ENCODE data around the gene NLRP4.

Gene NLRP4, protein sequence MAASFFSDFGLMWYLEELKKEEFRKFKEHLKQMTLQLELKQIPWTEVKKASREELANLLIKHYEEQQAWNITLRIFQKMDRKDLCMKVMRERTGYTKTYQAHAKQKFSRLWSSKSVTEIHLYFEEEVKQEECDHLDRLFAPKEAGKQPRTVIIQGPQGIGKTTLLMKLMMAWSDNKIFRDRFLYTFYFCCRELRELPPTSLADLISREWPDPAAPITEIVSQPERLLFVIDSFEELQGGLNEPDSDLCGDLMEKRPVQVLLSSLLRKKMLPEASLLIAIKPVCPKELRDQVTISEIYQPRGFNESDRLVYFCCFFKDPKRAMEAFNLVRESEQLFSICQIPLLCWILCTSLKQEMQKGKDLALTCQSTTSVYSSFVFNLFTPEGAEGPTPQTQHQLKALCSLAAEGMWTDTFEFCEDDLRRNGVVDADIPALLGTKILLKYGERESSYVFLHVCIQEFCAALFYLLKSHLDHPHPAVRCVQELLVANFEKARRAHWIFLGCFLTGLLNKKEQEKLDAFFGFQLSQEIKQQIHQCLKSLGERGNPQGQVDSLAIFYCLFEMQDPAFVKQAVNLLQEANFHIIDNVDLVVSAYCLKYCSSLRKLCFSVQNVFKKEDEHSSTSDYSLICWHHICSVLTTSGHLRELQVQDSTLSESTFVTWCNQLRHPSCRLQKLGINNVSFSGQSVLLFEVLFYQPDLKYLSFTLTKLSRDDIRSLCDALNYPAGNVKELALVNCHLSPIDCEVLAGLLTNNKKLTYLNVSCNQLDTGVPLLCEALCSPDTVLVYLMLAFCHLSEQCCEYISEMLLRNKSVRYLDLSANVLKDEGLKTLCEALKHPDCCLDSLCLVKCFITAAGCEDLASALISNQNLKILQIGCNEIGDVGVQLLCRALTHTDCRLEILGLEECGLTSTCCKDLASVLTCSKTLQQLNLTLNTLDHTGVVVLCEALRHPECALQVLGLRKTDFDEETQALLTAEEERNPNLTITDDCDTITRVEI

GRCh38 chr19:55836340-55836739, at the start of gene NLRP4:
Gene NLRP4 (plus strand): TSS chr19:55836540. CDS start chr19:55852081, 15,541 bp downstream.
- no peak for DNase-seq (ENCODE audit: extremely low spot score, insufficient read length, low read depth)

DNA sequence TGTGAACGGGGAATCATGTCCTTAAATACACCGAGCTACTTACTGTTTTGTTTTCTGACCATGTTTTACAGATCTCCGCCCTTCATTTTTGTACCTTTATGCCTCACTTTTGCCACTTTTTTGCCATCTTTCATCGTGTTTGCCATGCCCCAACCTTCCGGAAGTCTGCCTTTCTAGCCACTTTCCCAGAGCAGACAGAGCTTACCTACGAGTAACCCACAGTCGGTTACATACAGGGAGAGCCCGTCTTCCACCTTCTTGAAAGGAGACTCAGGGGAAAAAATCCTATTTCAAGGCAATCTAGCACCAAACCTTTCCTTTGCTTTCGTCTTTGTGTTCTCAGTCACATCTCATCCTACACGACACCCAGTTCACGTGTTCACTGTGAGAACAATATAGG, 41.3 kb upstream of the NLRP4 start:
- no peak for FAIRE-seq
- no peak for DNase-seq (ENCODE audit: extremely low spot score, insufficient read length, low read depth)

More at GRCh38 chr19:55836340-55836739, at the start of gene NLRP4:
- FAIRE-seq = no peak

DNA sequence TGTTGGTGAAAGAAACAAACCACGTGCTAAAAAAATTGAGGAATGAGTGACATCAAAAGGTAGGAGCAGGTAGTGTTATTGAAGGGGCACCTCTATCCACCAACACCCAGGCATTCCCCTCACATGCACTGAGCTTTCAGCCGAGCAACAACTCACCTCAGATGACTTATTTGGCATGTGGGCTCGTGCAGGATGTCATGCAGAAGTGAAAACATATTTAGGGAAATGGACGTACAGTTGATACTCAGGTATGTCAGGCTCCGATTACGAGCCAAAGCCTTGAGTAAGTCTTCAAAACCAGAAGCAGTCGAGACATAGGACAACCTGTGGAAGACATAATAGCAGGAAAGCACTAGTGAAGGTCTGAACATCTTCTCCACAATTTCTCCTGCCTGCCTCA, 34.9 kb upstream of the NLRP4 start:
- FAIRE-seq = no peak
- DNase-seq (ENCODE audit: extremely low spot score, insufficient read length, low read depth) = no peak

GRCh38 chr19:55802281-55802680, 34.1 kb upstream of the NLRP4 start:
- DNase-seq (ENCODE audit: extremely low spot score, insufficient read length, low read depth) = no peak
- FAIRE-seq = no peak

DNA sequence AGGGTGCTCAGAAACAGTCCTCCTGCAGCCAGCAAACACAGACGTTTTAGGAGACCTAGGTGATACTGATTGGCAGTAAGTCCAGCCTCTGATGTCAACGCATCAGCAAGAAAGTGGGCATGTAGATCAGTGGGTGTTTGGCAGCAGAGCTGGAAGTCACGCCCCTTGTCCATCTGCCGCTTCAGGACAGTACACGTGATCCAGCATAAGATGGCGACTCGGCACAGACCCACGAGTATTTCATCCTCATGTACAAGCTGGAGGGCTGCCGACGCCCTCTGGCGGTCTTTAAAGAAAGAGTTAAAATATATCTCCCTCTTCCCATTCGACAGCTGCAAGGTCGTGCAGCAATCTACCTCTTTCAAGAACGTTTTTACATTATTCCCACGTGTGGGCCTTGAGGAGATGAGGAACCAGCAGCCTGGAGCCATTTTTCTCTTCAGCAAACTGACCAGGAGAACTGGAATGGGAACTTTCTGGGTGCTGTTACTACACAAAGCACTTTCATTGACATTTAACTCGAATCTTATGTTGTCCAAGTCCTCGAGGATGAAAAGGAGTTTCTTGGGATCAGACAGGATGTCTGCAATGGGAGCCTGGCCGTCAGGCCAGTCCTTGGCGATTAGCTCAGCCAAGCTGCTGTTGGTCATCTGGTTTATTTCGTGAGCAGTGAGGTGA, 26.8 kb upstream of the NLRP4 start:
- peak; percentile 17 for DNase-seq (ENCODE audit: extremely low spot score, insufficient read length, low read depth)
- peak; percentile 76 for FAIRE-seq

DNA sequence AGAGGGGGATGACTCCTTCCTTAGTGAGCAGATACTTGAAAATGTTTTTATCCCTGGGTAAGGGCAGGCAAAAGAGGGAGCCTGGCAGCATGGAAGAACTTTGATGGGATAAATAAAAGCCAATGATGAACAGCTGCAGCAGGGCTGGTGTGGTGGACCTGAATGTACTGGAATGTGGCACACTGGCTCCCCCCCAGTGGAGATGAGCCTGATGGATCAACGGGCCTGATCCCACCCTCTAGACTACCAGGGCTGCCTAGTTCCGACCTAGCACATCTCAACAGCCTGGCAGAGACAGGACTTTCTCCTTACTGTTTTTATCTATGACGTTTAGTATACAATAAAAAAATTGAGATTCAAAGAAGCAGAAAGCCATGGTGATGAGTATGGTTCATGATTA, 25.0 kb upstream of the NLRP4 start:
- no peak for DNase-seq (ENCODE audit: extremely low spot score, insufficient read length, low read depth)
- no peak for FAIRE-seq

GRCh38 chr19:55812449-55812848, 23.9 kb upstream of the NLRP4 start:
- FAIRE-seq (no peak), DNase-seq (ENCODE audit: extremely low spot score, insufficient read length, low read depth) (no peak)

GRCh38 chr19:55813906-55814305, 22.4 kb upstream of the NLRP4 start:
- no peak for FAIRE-seq

DNA sequence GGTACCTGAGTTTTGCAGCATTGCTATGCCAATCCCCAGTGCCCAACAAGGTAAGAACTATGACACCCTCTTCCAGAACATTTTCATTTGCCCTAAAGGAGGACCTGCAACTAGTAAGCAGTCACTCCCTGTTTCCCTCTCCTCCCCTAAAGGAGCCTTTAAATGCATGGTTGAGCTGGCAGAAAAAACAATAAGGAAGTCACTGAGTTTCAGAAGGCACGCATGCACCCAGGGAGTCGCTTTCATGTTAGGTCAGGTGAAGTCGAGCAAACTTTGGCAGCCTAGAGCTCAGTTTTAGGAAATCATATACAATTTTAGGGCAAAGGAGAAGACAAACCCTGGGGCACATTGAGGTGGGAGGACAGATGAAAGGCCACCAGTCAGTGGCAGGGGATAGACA, 16.3 kb upstream of the NLRP4 start:
- FAIRE-seq = no peak
- DNase-seq (ENCODE audit: extremely low spot score, insufficient read length, low read depth) = no peak

More at GRCh38 chr19:55813906-55814305, 22.4 kb upstream of the NLRP4 start:
- DNase-seq (ENCODE audit: extremely low spot score, insufficient read length, low read depth) = no peak

GRCh38 chr19:55830656-55831055, 5.7 kb upstream of the NLRP4 start:
- FAIRE-seq = no peak
- no peak for DNase-seq (ENCODE audit: extremely low spot score, insufficient read length, low read depth)

GRCh38 chr19:55831846-55832245, 4.5 kb upstream of the NLRP4 start, which contains the start of gene NLRP11:
Gene NLRP11 (minus strand): TSS chr19:55831999. CDS start chr19:55818174, 13,825 bp downstream.
- no peak for FAIRE-seq
- DNase-seq (ENCODE audit: extremely low spot score, insufficient read length, low read depth) = no peak

DNA sequence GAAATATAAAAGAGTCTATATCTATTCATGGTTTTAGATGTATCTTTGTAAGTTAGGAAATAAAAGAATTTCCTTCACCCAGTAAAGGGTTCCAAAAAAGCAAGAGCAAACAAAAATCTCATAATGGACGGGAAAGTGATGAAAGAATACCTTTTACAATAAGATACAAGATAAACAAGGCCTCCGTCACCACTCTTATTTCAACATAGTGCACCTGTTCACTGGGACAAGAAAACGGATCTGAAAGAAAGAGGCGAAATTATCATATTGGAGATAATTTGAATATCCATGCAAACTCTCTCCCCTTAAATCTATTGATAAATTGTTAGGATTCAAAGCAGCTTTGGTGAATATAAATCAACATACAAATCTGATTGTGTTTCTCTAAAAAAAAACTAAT, 3.7 kb upstream of the NLRP4 start:
- no peak for FAIRE-seq
- DNase-seq (ENCODE audit: extremely low spot score, insufficient read length, low read depth) = no peak

GRCh38 chr19:55838251-55838650, 1.9 kb downstream of the NLRP4 start:
- no peak for DNase-seq (ENCODE audit: extremely low spot score, insufficient read length, low read depth)
- no peak for FAIRE-seq

GRCh38 chr19:55838906-55839305, 2.6 kb downstream of the NLRP4 start:
- FAIRE-seq = no peak

DNA sequence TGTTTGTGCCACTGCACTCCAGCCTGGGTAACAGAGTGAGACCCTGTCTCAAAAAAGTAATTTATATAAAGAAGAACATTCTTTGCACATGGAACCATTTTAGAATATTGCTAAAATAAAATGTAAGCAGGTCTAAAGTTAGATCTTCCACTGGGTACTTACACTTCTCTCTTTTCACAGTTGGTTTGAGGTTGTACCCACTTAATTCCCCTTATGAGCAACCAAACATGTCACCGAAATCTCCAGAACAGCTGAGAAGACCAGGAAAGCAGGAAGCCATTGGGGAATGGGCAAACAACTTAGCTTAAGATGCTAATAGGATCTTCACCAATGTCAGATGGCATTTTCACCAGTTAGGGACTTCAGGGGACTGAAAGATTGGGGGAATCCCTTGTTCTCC, 18.8 kb downstream of the NLRP4 start:
- no peak for DNase-seq (ENCODE audit: extremely low spot score, insufficient read length, low read depth)
- no peak for FAIRE-seq

More at GRCh38 chr19:55838906-55839305, 2.6 kb downstream of the NLRP4 start:
- DNase-seq (ENCODE audit: extremely low spot score, insufficient read length, low read depth) = no peak

DNA sequence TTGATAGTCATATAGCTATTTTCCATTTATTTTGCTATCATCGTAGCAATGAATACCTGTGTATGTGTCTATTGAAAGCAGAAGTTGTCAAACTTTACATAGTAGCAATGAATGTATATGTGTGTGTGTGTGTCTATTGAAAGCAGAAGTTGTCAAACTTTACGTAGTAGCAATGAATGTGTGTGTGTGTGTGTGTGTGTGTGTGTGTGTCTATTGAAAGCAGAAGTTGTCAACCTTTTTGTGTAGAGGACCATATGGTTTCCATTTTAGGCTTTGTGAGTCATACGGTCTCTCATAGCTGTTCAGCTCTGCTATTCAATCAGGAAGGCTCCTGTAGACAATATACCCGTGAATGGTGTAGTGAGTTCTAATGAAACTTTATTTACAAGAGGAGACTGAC, 20.8 kb downstream of the NLRP4 start:
- FAIRE-seq (no peak), DNase-seq (ENCODE audit: extremely low spot score, insufficient read length, low read depth) (no peak)

DNA sequence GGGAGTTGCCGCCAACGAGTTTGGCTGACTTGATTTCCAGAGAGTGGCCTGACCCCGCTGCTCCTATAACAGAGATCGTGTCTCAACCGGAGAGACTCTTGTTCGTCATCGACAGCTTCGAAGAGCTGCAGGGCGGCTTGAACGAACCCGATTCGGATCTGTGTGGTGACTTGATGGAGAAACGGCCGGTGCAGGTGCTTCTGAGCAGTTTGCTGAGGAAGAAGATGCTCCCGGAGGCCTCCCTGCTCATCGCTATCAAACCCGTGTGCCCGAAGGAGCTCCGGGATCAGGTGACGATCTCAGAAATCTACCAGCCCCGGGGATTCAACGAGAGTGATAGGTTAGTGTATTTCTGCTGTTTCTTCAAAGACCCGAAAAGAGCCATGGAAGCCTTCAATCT, 21.6 kb downstream of the NLRP4 start:
- DNase-seq (ENCODE audit: extremely low spot score, insufficient read length, low read depth) (no peak), FAIRE-seq (no peak)

GRCh38 chr19:55858401-55858800, 22.1 kb downstream of the NLRP4 start:
- no peak for FAIRE-seq
- no peak for DNase-seq (ENCODE audit: extremely low spot score, insufficient read length, low read depth)

- DNase-seq (ENCODE audit: extremely low spot score, insufficient read length, low read depth) (no peak), FAIRE-seq (no peak)
These were observed 22.6 kb downstream of the NLRP4 start for GRCh38 chr19:55858969-55859368.

DNA sequence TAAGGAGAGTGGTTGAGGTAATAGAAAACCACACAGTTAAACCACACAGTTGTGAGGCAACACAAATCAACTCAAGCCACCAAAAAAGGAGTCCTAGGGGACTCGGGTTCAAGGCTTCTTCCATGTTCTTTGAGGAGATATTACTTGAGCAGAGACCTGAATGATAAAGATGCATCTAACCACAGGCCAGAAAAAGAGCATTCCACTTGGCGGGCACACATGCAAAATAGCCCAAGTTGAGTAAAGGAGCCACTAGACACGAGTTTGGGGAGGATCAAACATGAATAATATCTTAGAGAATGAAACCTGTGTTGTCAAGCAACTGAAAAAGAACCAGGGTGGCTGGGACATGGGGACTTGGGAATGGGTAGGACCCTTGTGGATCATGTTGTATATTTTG, 30.2 kb downstream of the NLRP4 start:
- FAIRE-seq = no peak
- DNase-seq (ENCODE audit: extremely low spot score, insufficient read length, low read depth) = no peak
